Keratinocyte (primary cell): ENCODE results near the gene TMEM187.

Source experiments
- EZH2 ChIP-seq: IDR thresholded peaks from one replicate; pipeline ENCODE4 v1.6.1; 2012; ENCODE audit warnings: inconsistent platforms, mild to moderate bottlenecking, low read length, moderate library complexity
- TF ChIP-seq, protein P1 (sequence below), 3 experiments: IDR thresholded peaks in 1 of 3; conservative IDR thresholded peaks in 1 of 3; optimal IDR thresholded peaks in 1 of 3; 2 replicates in 2 of 3; 3 replicates in 1 of 3; pipeline versions ENCODE3 to v1.5.1; 2011; ENCODE audit warnings: low read length in 3 of 3, mild to moderate bottlenecking in 3 of 3, moderate library complexity in 2 of 3, control low read depth in 1 of 3, inconsistent platforms in 1 of 3; ENCODE audit not compliant: insufficient read depth in 2 of 3; ENCODE audit errors: extremely low read depth in 1 of 3

GRCh38 chrX:153969904-153970356 is 2.6 kb upstream of the TMEM187 start:
- TF ChIP-seq, protein P1, sequence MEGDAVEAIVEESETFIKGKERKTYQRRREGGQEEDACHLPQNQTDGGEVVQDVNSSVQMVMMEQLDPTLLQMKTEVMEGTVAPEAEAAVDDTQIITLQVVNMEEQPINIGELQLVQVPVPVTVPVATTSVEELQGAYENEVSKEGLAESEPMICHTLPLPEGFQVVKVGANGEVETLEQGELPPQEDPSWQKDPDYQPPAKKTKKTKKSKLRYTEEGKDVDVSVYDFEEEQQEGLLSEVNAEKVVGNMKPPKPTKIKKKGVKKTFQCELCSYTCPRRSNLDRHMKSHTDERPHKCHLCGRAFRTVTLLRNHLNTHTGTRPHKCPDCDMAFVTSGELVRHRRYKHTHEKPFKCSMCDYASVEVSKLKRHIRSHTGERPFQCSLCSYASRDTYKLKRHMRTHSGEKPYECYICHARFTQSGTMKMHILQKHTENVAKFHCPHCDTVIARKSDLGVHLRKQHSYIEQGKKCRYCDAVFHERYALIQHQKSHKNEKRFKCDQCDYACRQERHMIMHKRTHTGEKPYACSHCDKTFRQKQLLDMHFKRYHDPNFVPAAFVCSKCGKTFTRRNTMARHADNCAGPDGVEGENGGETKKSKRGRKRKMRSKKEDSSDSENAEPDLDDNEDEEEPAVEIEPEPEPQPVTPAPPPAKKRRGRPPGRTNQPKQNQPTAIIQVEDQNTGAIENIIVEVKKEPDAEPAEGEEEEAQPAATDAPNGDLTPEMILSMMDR (optimal IDR thresholded peaks at IDR 0.05 in 1 of 3, IDR thresholded peaks at IDR 0.05 in 1 of 3, conservative IDR thresholded peaks at IDR 0.05 in 1 of 3; ENCODE audit: extremely low read depth in 1 of 3, insufficient read depth in 2 of 3, low read length in 3 of 3), result no peak
- no peak for TF ChIP-seq EZH2
